ACHN (cell line): Measurements from ENCODE around the gene CAMSAP3.

ENCODE experiments used
- DNase-seq: peaks from one replicate; pipeline ENCODE4 v3.0.0-alpha.2; 2015
- in situ Hi-C: cut with HindIII; loops from 2 replicates; pipeline ENCODE4 v1.10.0; 2017; ENCODE audit warnings: low sequenced_read_pairs, low pct_ligation_motif_present, low pct_unique_long_range_greater_than_20kb

Gene CAMSAP3

GRCh38 chr19:7625763-7626372 lies 30.2 kb downstream of the CAMSAP3 start:
- in situ Hi-C loops = no loop called here
- no peak for DNase-seq

- no peak for DNase-seq
- in situ Hi-C loops = no loop called here
These were observed 31.5 kb downstream of the CAMSAP3 start for GRCh38 chr19:7627166-7627565.

- in situ Hi-C loops = no loop called here
- no peak for DNase-seq
These were observed 33.1 kb downstream of the CAMSAP3 start for GRCh38 chr19:7628589-7629311.

- DNase-seq = peak; percentile 97
- in situ Hi-C loops = no loop called here
These were observed 33.8 kb downstream of the CAMSAP3 start, which contains the start of the genes PET100 and XAB2 for GRCh38 chr19:7629347-7630054. Gene PET100, plus strand, starts transcription at chr19:7629793. Its CDS starts 41 bp downstream, at chr19:7629834. Gene XAB2, minus strand, starts transcription at chr19:7629545. Its CDS starts 18 bp downstream, at chr19:7629527.

- no peak for DNase-seq
- in situ Hi-C loops = no loop called here
These were observed 35.9 kb downstream of the CAMSAP3 start for GRCh38 chr19:7631577-7631976.

GRCh38 chr19:7632340-7633203 lies 36.9 kb downstream of the CAMSAP3 start:
- DNase-seq = no peak
- in situ Hi-C loops = no loop called here

- in situ Hi-C loops = no loop called here
- no peak for DNase-seq
These were observed 38.0 kb downstream of the CAMSAP3 start, which contains the start of gene PCP2 for GRCh38 chr19:7633698-7634097. Gene PCP2, minus strand, starts transcription at chr19:7633719. Its CDS starts 262 bp downstream, at chr19:7633457.

- no peak for DNase-seq
- in situ Hi-C loops = no loop called here
These were observed 40.0 kb downstream of the CAMSAP3 start for GRCh38 chr19:7635670-7636069.

- in situ Hi-C loops = no loop called here
- DNase-seq = no peak
These were observed 40.6 kb downstream of the CAMSAP3 start for GRCh38 chr19:7636317-7636690.

- in situ Hi-C loops = no loop called here
- peak; percentile 70 for DNase-seq
These were observed 41.2 kb downstream of the CAMSAP3 start, which contains the start of gene STXBP2 for GRCh38 chr19:7636691-7637373. Gene STXBP2, plus strand, starts transcription at chr19:7637110. Its CDS starts 40 bp downstream, at chr19:7637150.

- DNase-seq = peak; percentile 16
- in situ Hi-C loops = no loop called here
These were observed 42.0 kb downstream of the CAMSAP3 start for GRCh38 chr19:7637374-7638256.

GRCh38 chr19:7638802-7639465 lies 43.3 kb downstream of the CAMSAP3 start:
- in situ Hi-C loops = no loop called here
- DNase-seq = no peak

GRCh38 chr19:7639863-7640348 lies 44.2 kb downstream of the CAMSAP3 start:
- in situ Hi-C loops = no loop called here
- DNase-seq = no peak

- in situ Hi-C loops = no loop called here
- DNase-seq = no peak
These were observed 45.1 kb downstream of the CAMSAP3 start for GRCh38 chr19:7640803-7641202.

GRCh38 chr19:7641290-7642276 lies 45.9 kb downstream of the CAMSAP3 start:
- no peak for DNase-seq
- in situ Hi-C loops = no loop called here
